ENCODE measurements around the gene CNGB1. TPM values are rescaled to one million over a fixed set of nuclear protein-coding genes. Genes with fewer than 3 reads are reported as not detected.

Gene CNGB1
- total RNA-seq, 2 experiments from 2014 or later, result not detected

DNA sequence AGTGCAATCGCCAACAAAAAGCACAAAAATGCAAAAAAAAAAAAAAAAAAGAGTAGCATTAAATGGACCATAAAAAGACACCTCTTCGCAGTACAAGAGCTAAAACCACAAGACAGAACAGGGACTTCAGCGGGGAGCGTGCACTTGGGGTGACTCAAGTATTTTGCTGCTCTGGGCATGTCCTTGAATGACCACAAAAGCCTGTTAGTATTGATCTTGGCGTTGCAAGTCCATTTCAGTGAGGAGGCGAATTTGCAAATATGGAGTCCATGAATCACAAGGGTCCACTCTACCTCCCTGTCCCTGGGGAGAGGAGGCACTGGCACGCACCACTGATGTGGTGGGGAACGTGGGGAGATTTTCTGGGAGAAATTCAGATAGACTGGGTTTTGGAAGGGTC is 78.9 kb downstream of the CNGB1 start:
- no peaks in the 10 kb centered on the region for H3K36me3 Mint-ChIP-seq
- peaks cover 11% of the 10 kb centered on the region for H3K4me1 Mint-ChIP-seq (ENCODE audit: low read depth)
- DNase-seq, result no peak
- POLR2A ChIA-PET, result no interaction called here
- CTCF ChIA-PET, result interaction anchor here (1.0 to 2.3 kb wide), 2 partner anchors 10 to 136 kb away, joined by 3 to 5 read pairs; no protein-coding TSS in a partner anchor
- intact Hi-C loops (cut with micrococcal nuclease), result loop anchor here (10.0 kb wide), 1 partner anchor 413 kb away; no protein-coding TSS in a partner anchor
- H3K27ac Mint-ChIP-seq, result no peak overlapping the region
- H3K27me3 Mint-ChIP-seq, result peaks cover 12% of the 10 kb centered on the region
- H3K4me3 Mint-ChIP-seq, result no peak overlapping the region
- H3K9me3 Mint-ChIP-seq, result no peaks in the 10 kb centered on the region

- Mint-ChIP-seq H3K27me3 (peaks cover 21% of the 10 kb centered on the region), H3K9me3 (no peaks in the 10 kb centered on the region), H3K4me1 (ENCODE audit: low read depth) (peaks cover 11% of the 10 kb centered on the region), H3K4me3 (no peak overlapping the region), H3K36me3 (no peaks in the 10 kb centered on the region), H3K27ac (no peak overlapping the region)
- POLR2A ChIA-PET, result no interaction called here
- intact Hi-C loops (cut with micrococcal nuclease), result loop anchor here (10.0 kb wide), 1 partner anchor 414 kb away; no protein-coding TSS in a partner anchor
- CTCF ChIA-PET, result interaction anchor here (1.3 kb wide), 1 partner anchor 8 kb away, joined by 3 read pairs; no protein-coding TSS in a partner anchor
- DNase-seq, result no peak
Measured at GRCh38 chr16:57890752-57891111, 80.2 kb downstream of the CNGB1 start.

DNA sequence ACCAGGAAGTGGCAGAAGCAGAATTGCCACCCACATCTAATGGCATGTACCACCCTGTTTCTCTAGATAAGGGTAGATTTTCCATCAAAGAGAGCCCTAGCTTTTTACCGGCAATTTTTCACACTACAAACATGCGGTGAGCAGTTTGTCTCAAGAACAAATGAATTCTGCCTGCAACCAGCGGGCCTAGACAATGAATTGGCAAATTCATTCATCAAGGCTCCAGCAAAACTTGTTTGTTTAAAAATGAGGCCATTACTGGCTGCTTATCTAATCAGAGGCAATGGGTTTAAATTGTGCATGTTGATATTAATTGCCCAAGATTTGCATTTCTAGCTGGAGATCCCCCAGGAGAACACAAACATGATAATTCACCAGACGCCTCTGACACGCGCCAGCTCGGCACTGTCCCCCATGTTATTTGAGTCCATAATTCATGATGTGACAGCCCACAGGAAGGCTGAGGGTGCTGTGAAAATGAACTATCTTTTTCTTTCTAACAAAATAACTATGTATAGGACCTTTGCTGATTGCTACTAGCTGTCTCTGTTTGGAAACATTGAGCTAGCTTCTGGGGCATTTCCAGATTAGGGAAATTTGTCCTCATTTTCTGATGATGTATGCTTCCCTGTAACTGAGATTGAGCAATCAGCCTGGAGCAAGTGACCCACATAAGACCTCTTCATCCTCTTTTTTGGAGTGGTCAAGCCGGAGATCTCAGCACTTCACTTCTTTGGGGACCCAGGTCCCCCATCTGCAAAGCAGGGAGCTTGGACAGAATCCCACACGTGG is 80.8 kb downstream of the CNGB1 start:
- no peaks in the 10 kb centered on the region for H3K9me3 Mint-ChIP-seq
- H3K27me3 Mint-ChIP-seq, result peaks cover 22% of the 10 kb centered on the region
- H3K4me1 Mint-ChIP-seq (ENCODE audit: low read depth), result peaks cover 11% of the 10 kb centered on the region
- ChIA-PET POLR2A (no interaction called here), CTCF (interaction anchor here (1.3 kb wide), 1 partner anchor 9 kb away, joined by 3 read pairs; no protein-coding TSS in a partner anchor)
- intact Hi-C loops (cut with micrococcal nuclease), result loop anchor here (10.0 kb wide), 1 partner anchor 415 kb away; no protein-coding TSS in a partner anchor
- H3K27ac Mint-ChIP-seq, result no peak overlapping the region
- H3K36me3 Mint-ChIP-seq, result no peaks in the 10 kb centered on the region
- no peak for DNase-seq
- H3K4me3 Mint-ChIP-seq, result no peak overlapping the region

- H3K27ac Mint-ChIP-seq, result no peak overlapping the region
- DNase-seq, result no peak
- POLR2A ChIA-PET, result no interaction called here
Measured at GRCh38 chr16:57889522-57889921, 81.4 kb downstream of the CNGB1 start.

DNA sequence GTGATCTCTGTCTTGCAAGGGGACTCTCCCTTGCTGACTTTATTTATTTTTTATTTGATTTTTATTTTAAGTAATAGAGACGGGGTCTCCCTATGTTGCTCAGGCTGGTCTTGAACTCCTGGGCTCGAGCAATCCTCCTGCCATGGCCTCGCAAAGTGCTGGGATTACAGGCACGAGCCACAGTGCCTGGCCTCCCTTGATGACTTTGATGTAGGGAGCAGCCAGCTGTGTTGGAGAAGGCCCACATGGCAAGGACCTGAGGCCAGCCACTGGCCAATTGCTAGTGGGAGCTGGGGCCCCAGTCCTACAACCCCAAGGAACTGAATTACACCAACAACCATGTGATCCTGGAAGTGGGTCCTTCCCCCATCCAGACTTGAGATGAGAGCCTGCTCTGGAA is 81.8 kb downstream of the CNGB1 start:
- H3K4me1 Mint-ChIP-seq (ENCODE audit: low read depth), result peaks cover 3% of the 10 kb centered on the region
- no peak overlapping the region for H3K4me3 Mint-ChIP-seq
- peaks cover 30% of the 10 kb centered on the region for H3K27me3 Mint-ChIP-seq
- POLR2A ChIA-PET, result no interaction called here
- intact Hi-C loops (cut with micrococcal nuclease), result no loop called here
- DNase-seq, result no peak
- CTCF ChIA-PET, result no interaction called here
- no peaks in the 10 kb centered on the region for H3K36me3 Mint-ChIP-seq
- H3K9me3 Mint-ChIP-seq, result no peaks in the 10 kb centered on the region
- H3K27ac Mint-ChIP-seq, result no peak overlapping the region

More at GRCh38 chr16:57889522-57889921, 81.4 kb downstream of the CNGB1 start:
- Mint-ChIP-seq H3K9me3 (no peaks in the 10 kb centered on the region), H3K27me3 (peaks cover 27% of the 10 kb centered on the region), H3K36me3 (no peaks in the 10 kb centered on the region), H3K4me1 (ENCODE audit: low read depth) (peaks cover 7% of the 10 kb centered on the region), H3K4me3 (no peak overlapping the region)
- intact Hi-C loops (cut with micrococcal nuclease), result no loop called here
- CTCF ChIA-PET, result no interaction called here

DNA sequence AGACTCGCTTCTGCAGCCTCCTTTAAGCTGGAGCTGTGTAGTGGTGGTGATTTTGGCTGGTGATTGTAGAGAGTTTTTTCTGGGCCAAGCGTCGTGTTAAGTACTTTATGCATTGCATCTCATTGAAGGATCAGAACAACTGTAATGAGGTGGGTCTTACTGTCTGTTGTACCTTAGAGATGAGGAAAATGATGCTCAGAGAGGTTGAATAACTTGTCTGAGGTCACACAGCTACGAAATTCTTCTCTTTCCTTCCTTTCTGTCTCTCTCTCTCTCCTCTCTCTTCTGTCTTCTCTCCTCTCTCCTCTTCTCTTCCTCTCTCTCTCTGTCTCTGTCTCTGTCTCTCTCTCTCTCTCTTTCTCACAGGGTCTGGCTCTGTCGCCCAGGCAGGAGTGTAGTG is 82.8 kb downstream of the CNGB1 start:
- Mint-ChIP-seq H3K4me1 (ENCODE audit: low read depth) (no peaks in the 10 kb centered on the region), H3K27ac (no peak overlapping the region), H3K4me3 (no peak overlapping the region), H3K36me3 (no peaks in the 10 kb centered on the region), H3K27me3 (peaks cover 34% of the 10 kb centered on the region), H3K9me3 (no peaks in the 10 kb centered on the region)
- POLR2A ChIA-PET, result no interaction called here
- intact Hi-C loops (cut with micrococcal nuclease), result no loop called here
- DNase-seq, result no peak
- CTCF ChIA-PET, result no interaction called here

GRCh38 chr16:57887711-57888110 is 83.2 kb downstream of the CNGB1 start:
- H3K36me3 Mint-ChIP-seq, result no peaks in the 10 kb centered on the region
- no peaks in the 10 kb centered on the region for H3K9me3 Mint-ChIP-seq
- ChIA-PET POLR2A (no interaction called here), CTCF (no interaction called here)
- H3K4me1 Mint-ChIP-seq (ENCODE audit: low read depth), result no peaks in the 10 kb centered on the region
- H3K27me3 Mint-ChIP-seq, result peaks cover 38% of the 10 kb centered on the region
- intact Hi-C loops (cut with micrococcal nuclease), result no loop called here
- DNase-seq, result no peak
- H3K27ac Mint-ChIP-seq, result no peak overlapping the region
- H3K4me3 Mint-ChIP-seq, result no peak overlapping the region

- Mint-ChIP-seq H3K27ac (no peak overlapping the region), H3K9me3 (no peaks in the 10 kb centered on the region), H3K36me3 (no peaks in the 10 kb centered on the region), H3K4me1 (ENCODE audit: low read depth) (no peaks in the 10 kb centered on the region), H3K4me3 (no peak overlapping the region), H3K27me3 (peaks cover 47% of the 10 kb centered on the region)
- no peak for DNase-seq
- POLR2A ChIA-PET, result no interaction called here
- CTCF ChIA-PET, result no interaction called here
- intact Hi-C loops (cut with micrococcal nuclease), result no loop called here
Measured at GRCh38 chr16:57886427-57886826, 84.5 kb downstream of the CNGB1 start.

DNA sequence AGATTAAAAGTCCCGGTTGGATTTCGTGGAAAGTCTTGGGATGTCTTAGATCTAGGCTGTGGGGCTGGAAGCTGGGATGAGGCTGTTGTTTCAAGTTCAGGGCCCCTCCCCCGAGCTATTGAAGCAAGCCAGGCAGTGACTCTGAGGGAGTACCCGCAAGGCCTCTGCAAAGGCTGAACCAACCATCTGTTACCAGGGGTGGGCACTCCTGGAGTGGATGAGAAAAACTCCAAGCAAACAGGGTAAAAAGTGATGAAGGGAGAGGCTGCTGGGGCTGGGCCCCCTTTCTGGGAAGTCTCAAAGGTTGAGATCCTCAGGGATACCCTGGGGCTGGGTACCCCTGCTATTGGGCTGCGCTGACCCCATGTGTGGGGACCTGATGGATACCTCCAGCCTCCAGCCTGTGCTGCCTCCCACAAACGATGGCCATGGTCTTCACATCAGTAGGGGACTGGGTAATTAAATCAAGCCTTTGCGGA is 86.2 kb downstream of the CNGB1 start:
- intact Hi-C loops (cut with micrococcal nuclease), result no loop called here
- H3K9me3 Mint-ChIP-seq, result no peaks in the 10 kb centered on the region
- H3K4me1 Mint-ChIP-seq (ENCODE audit: low read depth), result no peaks in the 10 kb centered on the region
- peaks cover 43% of the 10 kb centered on the region for H3K27me3 Mint-ChIP-seq
- no peak overlapping the region for H3K27ac Mint-ChIP-seq
- no peak overlapping the region for H3K4me3 Mint-ChIP-seq
- no peaks in the 10 kb centered on the region for H3K36me3 Mint-ChIP-seq
- POLR2A ChIA-PET, result no interaction called here
- DNase-seq, result no peak
- CTCF ChIA-PET, result no interaction called here

- no peak overlapping the region for H3K4me3 Mint-ChIP-seq
- ChIA-PET CTCF (no interaction called here), POLR2A (no interaction called here)
- H3K9me3 Mint-ChIP-seq, result no peaks in the 10 kb centered on the region
- no peaks in the 10 kb centered on the region for H3K36me3 Mint-ChIP-seq
- H3K4me1 Mint-ChIP-seq (ENCODE audit: low read depth), result no peaks in the 10 kb centered on the region
- intact Hi-C loops (cut with micrococcal nuclease), result no loop called here
- H3K27me3 Mint-ChIP-seq, result peaks cover 43% of the 10 kb centered on the region
- DNase-seq, result no peak
- no peak overlapping the region for H3K27ac Mint-ChIP-seq
Measured at GRCh38 chr16:57883953-57884654, 86.8 kb downstream of the CNGB1 start.

- ChIA-PET CTCF (no interaction called here), POLR2A (no interaction called here)
- Mint-ChIP-seq H3K27me3 (peaks cover 40% of the 10 kb centered on the region), H3K9me3 (no peaks in the 10 kb centered on the region), H3K4me1 (ENCODE audit: low read depth) (no peaks in the 10 kb centered on the region), H3K4me3 (no peak overlapping the region), H3K36me3 (no peaks in the 10 kb centered on the region), H3K27ac (no peak overlapping the region)
- intact Hi-C loops (cut with micrococcal nuclease), result no loop called here
- no peak for DNase-seq
Measured at GRCh38 chr16:57883480-57883879, 87.4 kb downstream of the CNGB1 start.

- no peak overlapping the region for H3K4me3 Mint-ChIP-seq
- no peaks in the 10 kb centered on the region for H3K9me3 Mint-ChIP-seq
- intact Hi-C loops (cut with micrococcal nuclease), result no loop called here
- ChIA-PET CTCF (no interaction called here), POLR2A (no interaction called here)
- no peak for DNase-seq
- H3K27me3 Mint-ChIP-seq, result peaks cover 36% of the 10 kb centered on the region
- H3K27ac Mint-ChIP-seq, result no peak overlapping the region
- H3K4me1 Mint-ChIP-seq (ENCODE audit: low read depth), result no peaks in the 10 kb centered on the region
- H3K36me3 Mint-ChIP-seq, result no peaks in the 10 kb centered on the region
Measured at GRCh38 chr16:57882792-57883191, 88.1 kb downstream of the CNGB1 start.

- intact Hi-C loops (cut with micrococcal nuclease), result no loop called here
- H3K4me3 Mint-ChIP-seq, result no peak overlapping the region
- H3K27ac Mint-ChIP-seq, result no peak overlapping the region
- H3K9me3 Mint-ChIP-seq, result no peaks in the 10 kb centered on the region
- POLR2A ChIA-PET, result no interaction called here
- DNase-seq, result no peak
- H3K4me1 Mint-ChIP-seq (ENCODE audit: low read depth), result no peaks in the 10 kb centered on the region
- CTCF ChIA-PET, result no interaction called here
- peaks cover 36% of the 10 kb centered on the region for H3K27me3 Mint-ChIP-seq
- H3K36me3 Mint-ChIP-seq, result no peaks in the 10 kb centered on the region
Measured at GRCh38 chr16:57882206-57882605, 88.7 kb downstream of the CNGB1 start.

All from activated CD4-positive, alpha-beta memory T cell treated with anti-CD3 and anti-CD28 coated beads for 36 hours (primary cell).